Hematopoietic multipotent progenitor cell treated with erythropoietin and hydrocortisone succinate and interleukin-3 and kit ligand, for 15 days (in vitro differentiated cells): Measurements from ENCODE around the gene C3orf18.
"Not testable (repeated sequence)": the region's sequence is repeated elsewhere in the genome, so short reads cannot be mapped to it uniquely, and the experiment has no call there.

Experiments used
- DNase-seq: peaks from one replicate; pipeline ENCODE4 v3.0.0-alpha.2; 2015; ENCODE audit warnings: low spot score

Gene C3orf18

DNA sequence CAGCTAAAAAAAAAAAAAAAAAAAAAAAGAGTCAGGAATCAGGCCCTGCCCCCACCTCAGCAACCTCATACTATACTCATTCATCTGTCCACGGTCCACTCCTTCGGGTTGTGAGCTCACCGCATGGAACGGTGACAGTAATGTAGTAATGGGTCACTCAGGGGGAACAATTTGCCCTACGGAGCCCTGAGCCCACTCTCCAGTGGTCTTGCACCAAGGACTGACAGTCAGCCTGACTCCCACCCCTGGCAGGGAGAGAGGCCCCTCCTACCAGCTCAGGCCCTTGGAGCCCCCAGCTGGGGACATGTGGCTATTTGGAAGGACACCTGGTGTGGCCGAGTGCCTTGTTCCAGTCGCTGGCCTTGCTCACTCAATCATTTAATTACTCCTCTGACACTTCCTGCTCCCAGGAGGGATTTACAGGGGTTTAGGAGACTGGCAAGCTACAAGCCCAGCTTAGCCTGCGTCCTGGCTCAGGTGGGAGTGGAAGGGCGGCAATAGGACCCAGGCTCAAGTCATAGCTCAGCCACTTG lies 44.2 kb downstream of the C3orf18 start:
- DNase-seq = no peak

GRCh38 chr3:50521572-50521971 lies 46.0 kb downstream of the C3orf18 start:
- no peak for DNase-seq

GRCh38 chr3:50520849-50521248 lies 46.7 kb downstream of the C3orf18 start:
- no peak for DNase-seq

GRCh38 chr3:50519471-50520089 lies 48.0 kb downstream of the C3orf18 start:
- peak; percentile 79 for DNase-seq

- no peak for DNase-seq
Measured at GRCh38 chr3:50518436-50518835, 49.1 kb downstream of the C3orf18 start.

- no peak for DNase-seq
Measured at GRCh38 chr3:50517721-50518206, 49.8 kb downstream of the C3orf18 start.

- no peak for DNase-seq
Measured at GRCh38 chr3:50516440-50516871, 51.1 kb downstream of the C3orf18 start.

DNA sequence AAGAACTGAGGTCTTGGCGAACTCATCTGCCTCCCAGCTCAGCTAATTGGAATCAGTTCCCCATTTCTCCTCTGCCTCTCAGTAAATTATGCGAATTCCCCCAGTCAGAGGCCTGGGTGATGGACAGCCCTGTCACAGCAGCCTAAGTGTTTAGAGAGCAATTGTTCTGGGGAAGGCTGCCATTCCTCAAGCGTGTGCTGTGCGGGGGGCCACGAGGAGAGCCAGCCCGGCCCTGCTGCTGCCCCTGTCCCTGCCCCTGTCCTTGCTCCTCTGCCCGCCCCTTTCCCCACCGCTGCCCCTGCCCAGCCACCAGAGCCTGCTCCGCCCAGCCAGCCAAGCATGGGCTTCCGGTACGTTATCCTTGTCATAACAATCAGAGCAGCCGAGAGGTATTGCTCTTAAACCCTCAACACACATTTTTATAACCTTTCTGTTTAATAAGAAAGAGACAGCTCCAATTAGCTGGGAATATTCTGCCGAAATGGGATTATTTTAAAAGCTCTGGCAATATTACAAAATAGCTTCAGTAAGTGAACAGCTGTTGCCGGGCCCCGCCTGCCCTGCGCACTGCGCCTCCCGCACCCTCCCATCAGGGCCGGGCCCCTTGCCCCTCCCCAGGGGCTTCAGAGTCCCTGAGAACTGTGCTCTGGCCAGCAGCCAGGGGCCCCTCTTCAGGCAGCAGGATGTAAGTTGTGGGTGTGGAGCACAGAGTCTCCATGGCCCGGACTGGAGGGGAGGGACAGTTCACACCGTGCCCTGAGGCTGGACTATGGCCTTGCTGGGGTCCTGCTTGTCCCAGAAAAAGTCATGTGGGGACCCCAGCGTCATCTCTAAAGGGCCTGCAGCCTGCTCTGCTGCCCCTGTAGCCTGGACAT lies 51.7 kb downstream of the C3orf18 start:
- DNase-seq = no peak

- DNase-seq = not testable (repeated sequence)
Measured at GRCh38 chr3:50512908-50513307, 54.6 kb downstream of the C3orf18 start.

GRCh38 chr3:50512131-50512530 lies 55.4 kb downstream of the C3orf18 start:
- DNase-seq = no peak

DNA sequence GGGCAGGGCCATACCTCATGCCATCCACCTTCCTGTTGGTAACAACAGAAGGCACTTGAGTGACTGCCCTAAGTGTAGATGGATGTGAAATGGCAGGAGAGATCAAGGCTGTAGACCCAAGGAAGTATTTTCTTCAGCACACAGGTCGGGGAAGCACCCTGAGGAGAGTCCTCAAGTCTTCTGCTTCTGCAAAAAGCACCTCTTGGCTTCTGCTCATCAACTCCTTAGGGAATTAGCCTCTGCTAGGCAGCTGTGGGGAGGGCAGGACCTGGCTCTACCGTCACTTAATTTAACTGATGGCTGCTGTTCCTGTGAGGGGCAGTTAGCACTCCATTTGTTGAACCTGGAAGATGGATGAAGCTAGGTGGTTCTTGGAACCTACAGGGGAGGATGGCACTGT lies 57.2 kb downstream of the C3orf18 start:
- no peak for DNase-seq

DNA sequence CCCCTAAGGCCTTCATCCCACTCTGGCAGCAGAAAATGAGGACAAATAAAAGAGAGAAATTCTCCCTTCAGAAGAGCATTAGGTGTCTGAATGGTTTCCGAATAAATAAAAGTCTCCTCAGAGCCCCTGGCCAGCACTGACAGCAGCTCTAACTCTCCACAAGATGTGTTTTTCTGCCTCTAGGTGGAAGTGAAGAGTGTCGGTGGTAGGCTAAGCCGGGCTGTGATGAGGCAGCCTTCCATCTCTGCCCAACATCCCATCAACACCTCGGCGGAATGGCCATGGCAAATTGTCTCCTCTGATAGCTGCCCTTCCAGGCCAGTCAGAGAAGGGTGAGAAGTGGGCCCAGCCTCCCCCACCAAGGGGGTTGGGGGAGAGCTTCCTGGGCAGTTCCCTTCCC lies 57.8 kb downstream of the C3orf18 start:
- DNase-seq = no peak

DNA sequence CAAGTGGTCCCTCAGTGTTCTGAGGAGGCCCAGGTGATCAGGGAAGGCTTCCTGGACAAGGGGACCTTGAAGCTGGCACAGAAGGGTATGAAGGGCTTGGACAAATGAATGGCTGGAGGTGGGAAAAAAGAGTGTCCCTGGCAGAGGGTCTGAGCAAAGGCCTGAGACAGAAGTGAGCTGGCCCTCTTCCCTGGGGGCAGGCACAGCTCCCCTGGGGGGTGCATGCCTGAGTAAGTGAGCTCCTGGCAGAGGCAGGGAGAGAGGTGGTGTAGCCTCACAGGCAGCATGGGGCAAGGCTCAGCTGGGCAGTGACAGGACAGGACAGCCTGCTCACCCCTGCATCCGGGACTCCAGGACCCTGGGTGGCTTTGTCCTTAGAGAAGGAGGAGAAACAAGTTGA lies 58.7 kb downstream of the C3orf18 start:
- DNase-seq = no peak
